ENCODE results near the gene SHROOM2. TPM values are rescaled to one million over a fixed set of nuclear protein-coding genes. Genes with fewer than 3 reads are reported as not detected.

Gene SHROOM2
- total RNA-seq, 1 donor from 2014 or later = 6.9 TPM

DNA sequence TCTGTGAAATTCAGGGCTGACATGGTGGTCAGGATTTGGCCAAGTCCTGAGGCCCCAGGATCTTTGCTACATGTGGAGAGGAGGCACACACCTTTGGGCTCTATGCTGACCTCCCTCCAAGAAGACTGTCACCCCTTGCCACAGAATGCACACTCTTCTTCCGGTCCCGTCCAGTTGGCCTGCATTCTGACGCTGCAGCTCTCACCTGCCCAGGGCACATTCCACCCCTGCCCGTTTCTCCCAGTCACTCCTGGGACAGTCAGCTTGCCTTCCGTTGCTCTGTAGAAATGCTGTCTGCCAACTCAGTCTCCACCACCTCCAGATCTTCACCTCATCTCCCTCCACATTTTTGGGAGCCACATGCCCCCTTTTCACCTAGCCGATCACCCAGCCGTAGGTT lies 76.7 kb downstream of the SHROOM2 start:
- no peak for DNase-seq (ENCODE audit: low read depth, low spot score)

DNA sequence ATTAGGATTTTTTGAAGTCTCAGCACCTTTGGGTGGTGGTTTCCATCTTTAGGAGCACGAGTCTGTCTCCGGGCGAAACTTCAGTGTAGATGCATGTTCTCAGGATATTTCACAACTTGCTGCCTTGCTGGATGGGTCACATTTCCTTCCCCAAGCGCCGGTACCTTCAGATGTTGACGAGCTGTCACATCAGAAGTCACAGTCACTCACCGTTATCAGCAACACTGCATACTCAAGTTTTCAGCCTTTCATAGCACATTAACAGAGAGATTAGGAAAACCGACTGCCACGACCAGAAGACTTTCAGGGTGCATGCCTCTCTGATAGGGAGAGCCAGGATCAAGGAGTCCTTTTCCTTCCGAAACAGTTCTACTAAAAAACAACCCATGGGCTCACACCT lies 77.8 kb downstream of the SHROOM2 start:
- DNase-seq (ENCODE audit: low read depth, low spot score) = no peak

DNA sequence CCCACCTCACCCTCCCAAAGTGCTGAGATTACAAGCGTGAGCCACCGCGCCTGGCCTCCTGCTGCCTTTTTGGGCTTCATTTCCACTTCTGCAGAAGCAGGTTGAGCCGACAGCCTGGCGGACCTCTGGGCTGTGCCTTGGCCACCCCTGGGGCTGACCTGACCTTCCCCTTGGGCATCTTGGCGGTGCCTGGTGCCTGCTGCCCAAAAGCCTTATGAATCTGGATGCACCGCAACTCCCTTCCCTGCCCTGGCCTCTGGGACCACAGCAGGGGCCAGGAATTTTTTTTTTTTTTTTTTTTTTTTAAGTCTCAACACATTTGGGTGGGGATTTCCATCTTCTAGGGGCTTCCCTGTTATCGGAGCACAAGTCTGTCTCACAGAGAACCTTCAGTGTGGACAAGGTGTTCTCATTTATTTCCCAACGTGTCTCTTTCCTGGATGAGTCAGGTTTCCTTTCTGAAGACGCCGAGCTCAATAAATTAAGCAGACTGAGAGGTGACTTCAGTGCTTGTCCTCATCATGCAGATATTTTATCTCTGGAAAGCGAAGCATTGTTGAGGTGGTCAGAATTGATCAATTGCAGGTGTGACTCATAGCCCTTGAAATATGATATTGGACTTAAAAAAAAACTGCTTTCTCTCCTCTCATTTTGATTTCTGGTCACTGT lies 79.7 kb downstream of the SHROOM2 start:
- DNase-seq (ENCODE audit: low read depth, low spot score) = no peak

DNA sequence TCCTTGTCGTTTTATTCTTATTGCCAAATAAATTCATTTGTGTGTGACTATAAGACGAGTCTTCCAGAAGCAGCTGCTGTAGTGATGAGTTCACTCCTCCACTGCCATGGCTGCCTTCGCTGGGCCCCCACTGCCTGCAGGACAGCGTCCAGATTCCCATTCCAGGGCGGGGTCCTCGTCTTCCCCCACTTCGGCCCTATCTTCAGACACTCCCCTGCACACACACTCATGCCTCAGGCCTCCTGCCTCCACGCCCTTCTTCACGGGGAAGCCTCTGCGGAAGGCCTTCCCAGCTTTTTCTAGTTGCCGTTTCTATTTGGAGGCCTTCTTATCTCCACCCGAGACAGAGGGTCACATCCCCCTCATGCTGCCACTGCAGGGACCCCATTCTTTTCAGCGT lies 80.4 kb downstream of the SHROOM2 start:
- DNase-seq (ENCODE audit: low read depth, low spot score) = no peak

DNA sequence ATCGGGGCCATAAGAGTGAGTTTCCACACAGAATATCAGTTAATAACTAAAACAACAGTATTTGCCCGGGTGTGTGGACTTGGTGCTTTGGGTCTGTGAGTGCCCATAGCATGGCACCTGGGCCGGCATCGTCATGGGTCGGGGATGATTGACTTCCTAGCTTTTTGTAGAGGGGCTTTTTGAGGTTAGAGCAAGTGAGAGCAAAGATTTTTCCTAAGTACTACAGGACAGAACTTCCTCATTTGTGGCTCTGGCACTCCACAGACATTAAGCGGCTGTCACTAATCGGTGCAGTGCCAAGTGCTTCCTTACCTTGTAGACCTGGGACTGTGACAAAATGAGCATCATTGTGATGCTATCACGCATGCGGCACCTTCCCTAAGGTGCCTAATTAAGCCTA lies 81.0 kb downstream of the SHROOM2 start:
- DNase-seq (ENCODE audit: low read depth, low spot score) = no peak

DNA sequence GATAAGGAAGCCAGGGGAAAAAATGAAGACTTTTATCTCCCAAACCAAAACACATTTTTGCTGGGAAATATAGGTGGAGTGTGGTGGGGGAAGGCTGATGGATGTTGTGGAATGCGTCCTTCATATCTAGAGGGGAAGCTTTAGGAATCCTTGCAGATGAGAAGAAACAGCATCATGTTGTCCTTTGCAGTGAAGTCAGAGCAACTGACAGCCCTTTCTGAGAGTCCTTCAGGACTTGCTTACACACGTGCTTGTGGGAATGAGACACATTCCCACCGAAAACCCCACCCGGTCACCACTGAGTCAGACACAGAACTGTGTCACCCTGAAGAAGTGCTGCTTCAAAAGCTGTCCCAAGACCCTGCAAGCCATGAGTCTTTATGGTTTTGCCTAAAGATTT lies 81.5 kb downstream of the SHROOM2 start:
- no peak for DNase-seq (ENCODE audit: low read depth, low spot score)

DNA sequence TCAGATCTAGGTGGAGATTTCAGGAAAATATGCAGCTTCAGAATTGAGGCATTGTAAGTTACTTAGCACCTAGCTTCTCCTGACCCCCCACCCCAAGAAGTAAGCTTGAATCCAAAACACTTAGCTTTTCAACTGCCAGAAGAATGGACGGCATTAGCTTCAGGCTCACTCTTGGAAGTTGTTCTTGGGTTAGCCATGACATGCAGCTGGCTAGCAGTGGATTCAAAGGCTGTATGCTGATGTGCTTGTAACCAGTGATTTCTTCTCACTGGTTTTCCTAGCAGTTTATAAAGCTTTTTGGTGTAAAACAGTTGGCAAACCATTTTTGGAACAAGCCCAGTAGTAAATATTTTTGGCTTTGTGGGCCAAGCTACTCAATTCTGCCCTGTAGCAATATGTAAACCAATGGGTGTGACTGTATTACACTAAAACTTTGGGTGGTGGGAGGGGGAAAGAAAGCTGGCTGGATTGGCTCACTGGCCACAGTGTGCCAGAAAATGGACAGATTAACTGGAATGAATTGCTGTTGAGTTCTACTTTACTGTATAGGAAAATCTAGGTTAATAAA lies 85.6 kb downstream of the SHROOM2 start:
- no peak for DNase-seq (ENCODE audit: low read depth, low spot score)

DNA sequence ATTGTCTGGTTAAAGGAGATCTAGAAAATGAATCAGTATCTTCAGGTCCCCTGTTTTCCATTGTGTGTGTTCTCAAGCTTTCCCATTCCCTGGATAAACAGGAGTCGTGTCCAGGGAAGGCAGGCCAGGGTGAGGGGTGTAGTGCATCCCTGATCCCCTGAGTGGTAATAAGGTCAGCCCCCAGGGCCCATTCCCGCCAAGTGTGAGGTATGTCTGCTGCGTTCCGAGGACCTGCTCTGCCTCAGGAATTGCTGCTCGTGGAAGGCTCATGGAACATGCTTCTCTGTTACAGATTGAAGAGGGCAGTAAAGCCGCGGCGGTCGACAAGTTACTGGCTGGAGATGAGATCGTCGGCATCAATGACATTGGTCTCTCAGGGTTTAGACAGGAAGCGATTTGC lies 87.1 kb downstream of the SHROOM2 start:
- no peak for DNase-seq (ENCODE audit: low read depth, low spot score)

DNA sequence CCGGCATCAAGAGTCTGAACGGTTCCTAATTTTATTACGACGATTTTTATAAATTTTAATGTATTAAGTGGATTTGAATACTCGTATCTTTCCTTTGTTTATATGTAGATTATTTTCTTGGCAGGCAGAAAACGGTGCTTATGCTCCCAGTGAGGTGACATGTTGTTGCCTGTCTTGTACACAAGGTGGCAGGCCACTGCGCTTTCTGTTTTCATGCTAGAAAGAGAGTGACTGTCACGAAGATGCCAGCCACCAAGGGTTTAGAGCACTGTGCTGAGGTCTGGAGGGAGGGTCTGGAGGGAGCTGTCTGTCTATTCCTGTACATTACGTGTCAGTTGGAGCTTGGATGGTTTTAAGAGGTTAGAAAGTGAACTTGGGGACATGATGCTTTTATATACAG lies 87.7 kb downstream of the SHROOM2 start:
- no peak for DNase-seq (ENCODE audit: low read depth, low spot score)

DNA sequence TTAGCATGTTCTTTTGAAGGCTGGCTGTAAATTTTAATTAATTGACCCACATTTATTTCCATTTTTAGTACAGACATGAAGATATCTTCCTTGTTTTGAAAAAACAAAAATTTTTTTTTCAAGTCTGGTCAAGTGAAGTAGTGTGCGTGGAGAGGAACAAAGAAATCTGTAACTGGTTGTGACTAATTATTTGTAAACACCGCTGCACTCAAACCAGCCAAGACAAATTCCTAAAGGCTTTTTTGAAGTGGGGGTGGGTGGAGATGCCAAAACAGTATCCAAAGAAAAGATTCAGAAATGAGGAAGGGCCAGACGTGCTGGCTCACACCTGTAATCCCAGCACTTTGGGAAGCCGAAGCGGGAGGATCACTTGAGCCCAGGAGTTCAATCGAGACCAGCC lies 88.3 kb downstream of the SHROOM2 start:
- no peak for DNase-seq (ENCODE audit: low read depth, low spot score)

DNA sequence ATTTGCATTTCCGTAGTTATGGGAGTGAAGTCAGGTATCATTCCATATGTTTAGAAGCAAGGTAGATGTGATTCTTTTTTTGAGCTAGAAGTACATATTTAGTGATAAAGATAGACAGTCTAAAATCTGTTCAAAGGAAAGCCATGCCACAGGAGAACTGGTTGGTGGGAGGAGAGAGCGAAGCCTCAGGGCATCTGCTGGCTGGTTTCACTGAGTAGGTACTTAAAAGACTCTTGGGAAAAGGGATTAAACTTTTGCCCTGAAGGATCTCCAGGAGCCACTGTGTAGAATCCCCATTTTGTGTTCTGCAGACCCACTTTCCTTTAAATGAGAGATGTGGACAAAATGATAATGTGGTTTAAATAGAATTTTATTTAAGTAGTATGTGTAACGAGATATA lies 89.6 kb downstream of the SHROOM2 start:
- DNase-seq (ENCODE audit: low read depth, low spot score) = no peak

DNA sequence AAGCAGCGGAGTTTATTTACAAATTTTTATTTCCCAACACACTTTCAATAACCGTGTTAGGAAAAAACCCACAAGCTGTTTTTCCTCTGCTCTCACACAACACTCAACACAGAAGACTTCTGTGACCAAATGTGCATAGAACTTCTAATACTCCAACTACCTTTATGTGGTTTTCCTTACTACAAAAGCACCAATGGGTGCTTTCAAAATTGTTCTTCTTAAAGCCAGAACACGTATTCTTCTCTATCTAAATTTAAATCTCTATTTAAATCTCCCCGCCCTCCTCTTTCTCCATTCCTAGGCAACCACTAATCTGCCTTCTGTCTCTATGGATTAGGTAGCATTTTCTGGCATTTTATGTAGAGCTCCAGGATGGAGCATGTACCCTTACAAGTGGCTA lies 90.0 kb downstream of the SHROOM2 start:
- no peak for DNase-seq (ENCODE audit: low read depth, low spot score)

DNA sequence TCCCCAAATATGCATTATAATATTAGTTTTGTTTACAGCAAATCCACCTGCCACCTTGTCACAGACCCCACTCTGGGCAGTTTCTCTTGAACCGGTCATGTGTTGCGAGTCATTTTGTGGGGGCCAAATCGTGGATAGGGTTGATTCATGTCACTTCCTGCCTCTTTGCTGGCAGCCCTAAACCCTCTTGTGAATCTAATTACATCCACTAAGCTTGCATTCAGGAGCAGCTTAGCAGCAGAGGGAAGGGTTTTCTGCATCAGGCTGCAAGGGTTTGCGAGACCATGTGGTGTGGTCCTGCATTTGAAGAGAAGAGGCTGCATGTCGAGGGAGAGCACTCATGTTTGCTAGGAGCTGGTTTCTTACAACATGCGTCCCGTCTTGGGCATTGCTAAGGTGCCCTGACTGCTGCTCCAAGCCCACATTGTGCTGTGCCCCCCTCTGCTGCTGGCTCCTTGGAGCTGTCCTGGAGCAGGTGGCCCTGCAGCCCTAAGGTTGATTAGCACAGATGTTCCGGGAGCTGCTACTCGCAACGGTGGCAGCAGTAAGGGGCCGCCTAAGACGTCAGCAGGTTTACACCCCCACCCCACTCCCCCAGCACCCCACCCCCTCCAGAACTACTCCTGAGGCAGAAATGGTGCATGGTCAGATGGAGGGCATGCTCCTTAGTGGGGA lies 92.1 kb downstream of the SHROOM2 start:
- no peak for DNase-seq (ENCODE audit: low read depth, low spot score)

DNA sequence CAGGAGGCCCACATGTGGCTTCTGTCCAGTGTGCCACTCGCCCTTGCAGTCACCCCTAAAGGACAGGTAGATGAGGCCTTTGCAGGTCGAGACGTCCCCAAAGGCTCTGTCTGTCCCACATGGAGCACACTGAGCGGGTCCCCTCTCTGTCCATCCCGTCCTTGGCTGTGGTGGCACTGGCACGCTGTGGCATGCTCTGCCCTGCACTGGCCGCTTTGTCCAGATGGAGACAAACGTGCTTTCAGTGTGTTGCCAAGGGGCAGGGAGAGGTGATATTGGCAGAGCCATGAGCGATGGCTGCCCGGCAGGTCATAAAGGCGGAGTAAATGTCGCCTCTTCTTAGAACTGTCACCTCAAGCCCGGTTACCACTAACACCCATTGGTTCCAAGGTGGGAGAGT lies 94.0 kb downstream of the SHROOM2 start:
- no peak for DNase-seq (ENCODE audit: low read depth, low spot score)

DNA sequence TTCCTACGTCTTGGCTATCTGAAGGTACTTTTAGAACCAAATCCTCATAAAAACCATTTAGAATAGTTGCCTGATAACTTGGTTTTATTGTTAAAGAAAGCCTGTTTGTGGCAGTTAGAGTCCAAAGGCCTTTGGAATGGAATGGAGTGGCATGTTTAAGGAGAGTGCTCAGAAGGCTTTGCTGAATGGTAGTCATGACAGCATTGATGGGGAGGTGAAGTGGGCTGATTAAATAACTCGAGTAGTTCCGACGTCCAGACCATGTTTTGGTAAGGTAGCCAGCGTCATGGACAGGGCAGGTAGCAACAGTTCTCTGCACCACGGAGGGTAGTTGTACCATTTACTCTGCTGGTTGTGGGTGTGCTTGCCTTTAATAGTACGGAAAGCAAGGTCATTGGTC lies 94.6 kb downstream of the SHROOM2 start:
- DNase-seq (ENCODE audit: low read depth, low spot score) = no peak

DNA sequence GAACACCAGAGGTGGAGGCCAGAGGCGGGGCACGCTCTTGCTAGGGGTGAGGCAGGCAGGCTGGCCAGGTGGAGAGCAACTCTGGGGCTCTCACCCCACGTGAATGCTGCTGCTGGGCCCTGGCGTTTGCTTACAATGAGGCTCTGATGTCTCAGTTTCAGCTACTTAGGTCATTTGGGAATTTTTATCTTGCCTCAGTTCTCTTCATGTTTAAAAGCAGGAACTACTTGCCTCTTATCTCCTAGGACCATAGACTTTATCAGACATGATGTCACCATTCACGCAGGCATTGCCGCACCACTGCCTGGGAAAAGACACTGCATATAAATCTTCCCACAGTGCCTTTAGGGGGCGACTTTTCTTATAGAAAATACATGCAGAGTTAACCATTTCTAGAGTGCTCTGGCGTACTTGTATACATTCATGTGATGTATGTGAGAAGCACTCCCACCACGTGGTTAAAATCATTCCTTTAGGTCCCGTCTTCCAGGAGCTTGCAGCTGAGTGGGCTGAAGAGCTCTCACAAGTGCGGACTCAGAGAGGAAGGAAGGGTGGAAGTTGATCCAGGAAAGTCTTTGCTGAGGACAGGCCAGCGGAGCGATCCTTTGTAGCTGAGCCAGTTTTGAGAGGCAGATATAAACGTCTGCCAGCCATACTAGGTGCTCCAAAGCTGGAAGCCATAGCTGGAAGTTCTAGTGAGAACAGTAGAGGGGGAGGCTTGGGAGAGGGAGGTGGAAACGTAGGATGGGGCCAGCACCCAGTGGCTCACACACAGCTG lies 96.6 kb downstream of the SHROOM2 start:
- peak; percentile 64 for DNase-seq (ENCODE audit: low read depth, low spot score)

DNA sequence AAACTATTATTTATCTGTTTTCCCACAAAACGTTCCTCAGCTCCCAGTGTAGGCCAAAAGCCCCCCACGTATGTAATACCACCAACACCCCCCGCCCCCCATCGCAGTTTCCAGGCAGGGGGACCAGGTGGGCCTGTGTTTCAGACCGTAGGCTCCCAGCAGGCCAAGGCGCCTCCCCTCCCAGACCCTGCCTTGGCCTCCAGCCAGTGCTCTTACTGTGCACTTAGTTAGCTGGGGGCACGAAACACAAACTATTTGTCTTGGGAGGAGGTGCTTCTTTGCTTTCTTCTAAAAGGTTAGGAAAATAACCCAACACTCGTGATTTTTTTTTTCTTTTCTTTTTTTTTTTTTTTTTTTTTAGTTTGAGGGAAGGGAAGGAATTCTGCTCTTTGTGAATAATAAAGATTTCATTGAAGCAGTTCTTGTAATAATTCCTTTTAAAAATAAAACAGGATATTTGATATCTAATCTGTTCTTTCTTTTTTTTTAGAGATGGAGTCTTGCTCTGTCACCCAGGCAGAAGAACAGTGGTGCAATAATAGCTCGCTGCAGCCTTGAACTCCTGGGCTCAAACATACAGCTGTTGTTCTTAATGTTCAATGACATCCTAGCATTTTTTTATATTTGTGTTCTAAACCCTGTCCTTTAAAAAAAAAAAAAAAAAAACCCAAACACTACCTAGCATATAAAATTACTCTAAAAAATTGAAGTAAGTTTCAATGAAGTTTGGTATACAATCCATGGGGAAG lies 98.0 kb downstream of the SHROOM2 start:
- DNase-seq (ENCODE audit: low read depth, low spot score) = no peak

DNA sequence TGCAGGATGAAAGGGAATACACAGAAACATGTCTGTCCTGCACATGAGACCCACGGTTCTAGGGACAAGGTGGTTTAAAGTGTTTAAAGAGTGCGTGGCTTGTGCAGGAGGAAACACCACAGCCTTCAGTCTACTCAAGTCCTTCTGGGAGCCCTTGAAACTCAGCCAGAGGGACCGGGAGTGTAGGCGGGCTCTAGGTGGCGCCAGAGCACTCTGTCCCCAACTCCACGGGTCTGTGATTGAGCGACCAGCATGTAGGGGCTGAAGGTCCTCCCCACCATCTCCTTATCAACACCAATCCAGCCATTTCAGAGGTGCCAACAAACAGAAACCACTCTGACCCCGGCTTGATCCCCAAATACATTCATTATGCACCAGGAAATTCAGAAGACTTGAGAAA lies 98.9 kb downstream of the SHROOM2 start:
- peak; percentile 39 for DNase-seq (ENCODE audit: low read depth, low spot score)

DNA sequence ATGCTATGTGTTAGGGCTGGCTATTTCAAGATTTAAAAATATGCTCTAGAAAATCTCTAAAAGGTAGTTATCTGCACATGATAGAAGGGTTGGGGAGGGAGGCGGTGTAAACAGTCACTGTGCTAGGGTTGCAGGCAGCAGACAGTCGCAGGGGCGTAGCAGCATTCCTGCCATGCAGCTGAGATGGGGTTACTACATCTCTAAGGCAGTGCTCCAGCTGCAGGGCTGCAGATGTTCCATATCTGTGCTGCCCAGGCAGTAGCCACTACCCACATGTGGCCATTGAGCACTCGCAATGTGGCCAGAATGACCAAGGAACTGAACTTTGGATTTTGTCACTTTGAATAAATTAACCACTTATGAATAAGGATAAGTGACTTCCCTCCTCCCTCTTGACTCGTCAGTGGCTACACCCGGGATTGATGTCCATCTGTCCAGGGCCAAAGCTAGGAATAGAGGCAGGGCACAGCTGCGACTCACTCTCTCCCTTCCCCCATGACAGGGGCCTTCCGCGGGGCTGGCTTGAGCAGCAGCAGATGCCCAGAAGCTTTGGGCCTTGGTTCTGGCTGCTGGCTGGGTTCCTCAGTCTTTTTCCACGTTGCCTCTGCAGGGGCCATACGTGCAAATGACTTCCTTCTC lies 101.5 kb downstream of the SHROOM2 start:
- no peak for DNase-seq (ENCODE audit: low read depth, low spot score)

DNA sequence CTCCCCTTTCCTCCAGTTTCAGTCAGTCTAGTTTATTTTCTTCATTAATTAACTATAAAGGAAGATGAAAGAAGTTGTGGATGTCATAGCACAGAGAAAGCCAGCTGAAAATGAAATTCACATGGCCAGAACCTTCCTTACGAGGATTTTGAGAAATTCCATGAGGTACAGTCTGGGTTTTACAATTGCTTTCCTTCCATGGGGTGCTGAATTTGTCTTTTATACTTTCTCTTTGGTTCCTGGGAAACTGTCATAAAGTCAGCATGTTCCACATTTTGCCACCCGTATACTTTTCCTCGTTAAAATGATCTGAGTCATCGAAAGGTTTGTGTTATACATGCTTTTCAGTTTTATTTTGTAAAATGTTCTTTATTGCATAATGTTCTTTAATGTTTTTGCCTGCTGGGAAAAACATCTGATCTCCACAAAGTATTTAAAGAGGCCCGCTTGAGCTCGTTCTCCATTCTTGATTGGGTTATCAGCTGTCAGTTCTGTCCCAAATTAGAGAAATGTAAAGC lies 102.8 kb downstream of the SHROOM2 start:
- DNase-seq (ENCODE audit: low read depth, low spot score) = no peak

DNA sequence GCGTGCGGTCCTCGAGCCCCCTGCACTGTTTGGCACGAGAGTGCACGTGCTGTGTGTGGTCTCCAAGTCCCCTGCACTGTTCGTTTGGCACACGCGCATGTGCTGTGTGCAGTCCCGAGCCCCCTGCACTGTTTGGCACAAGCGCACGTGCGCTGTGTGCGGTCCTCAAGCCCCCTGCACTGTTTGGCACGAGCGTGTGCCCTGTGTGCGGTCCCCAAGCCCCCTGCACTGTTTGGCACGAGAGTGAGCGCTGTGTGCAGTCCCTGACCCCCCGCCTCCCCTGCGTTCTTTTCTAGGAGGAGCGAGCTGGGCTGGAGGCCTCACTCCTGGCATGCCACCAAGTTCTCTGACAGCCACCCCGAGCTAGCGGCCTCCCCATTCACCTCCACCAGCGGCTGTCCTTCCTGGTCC lies 104.5 kb downstream of the SHROOM2 start:
- no peak for DNase-seq (ENCODE audit: low read depth, low spot score)
